GM18508 (cell line): ENCODE measurements around the gene KLHL8.
"Not testable (repeated sequence)": the region's sequence is repeated elsewhere in the genome, so short reads cannot be mapped to it uniquely, and the experiment has no call there.

Experiments
- ATAC-seq: cut with Tn5 transposase; IDR thresholded peaks from one replicate; pipeline ENCODE4 v1.9.1; 2021; ENCODE audit warnings: moderate number of reproducible peaks; ENCODE audit not compliant: insufficient read depth, unreplicated experiment

Gene KLHL8

DNA sequence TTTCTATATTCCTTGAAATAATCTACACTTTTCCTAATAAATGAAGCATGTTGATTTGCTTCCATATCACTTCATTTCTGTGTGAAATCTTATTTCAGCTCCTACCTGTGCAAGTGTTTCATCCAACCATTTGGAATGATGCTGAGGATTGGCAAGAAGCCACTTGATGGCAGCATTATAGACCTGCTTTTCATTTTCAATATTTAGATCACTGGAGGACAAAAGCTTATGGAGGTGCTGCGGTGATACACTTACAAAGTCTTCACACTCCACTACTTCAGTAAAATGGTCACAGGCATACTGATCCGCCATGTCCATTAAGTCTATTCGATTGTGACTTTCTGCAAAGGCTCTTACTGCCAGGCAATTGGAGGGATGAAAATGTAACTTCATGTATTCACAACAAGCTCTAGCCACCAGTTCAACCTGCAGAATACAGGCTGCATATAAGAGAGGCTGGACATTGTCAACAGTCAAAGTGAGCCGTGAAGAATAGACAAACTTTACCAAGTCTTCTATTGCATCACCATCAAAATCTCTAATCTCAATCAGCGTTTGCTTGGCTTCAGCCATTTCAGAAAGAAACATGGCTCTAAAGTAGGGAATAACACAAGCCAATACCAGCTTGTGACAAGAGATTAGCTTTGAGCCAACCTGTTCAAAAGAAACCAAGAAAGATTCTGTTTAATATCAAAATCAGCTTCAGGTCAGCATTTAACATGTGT, 35.1 kb downstream of the KLHL8 start:
- ATAC-seq: no peak

DNA sequence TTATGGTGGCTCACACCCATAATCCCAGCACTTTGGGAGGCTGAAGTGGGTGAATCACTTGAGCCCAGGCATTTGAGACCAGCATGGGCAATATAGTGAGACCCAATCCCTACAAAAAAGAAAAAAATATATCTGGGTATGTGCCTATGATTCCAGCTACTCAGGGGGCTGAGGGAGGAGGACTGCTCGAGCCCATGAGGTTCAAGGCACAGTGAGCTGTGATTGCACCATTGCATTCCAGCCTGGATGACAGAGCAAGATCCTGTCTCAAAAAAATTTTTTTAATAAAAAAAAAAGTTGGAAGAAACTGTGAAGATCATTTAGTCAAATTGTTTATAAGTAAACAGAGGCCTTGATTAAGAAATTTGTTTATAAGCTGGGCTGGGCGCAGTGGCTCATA, 39.7 kb downstream of the KLHL8 start:
- ATAC-seq: no peak

DNA sequence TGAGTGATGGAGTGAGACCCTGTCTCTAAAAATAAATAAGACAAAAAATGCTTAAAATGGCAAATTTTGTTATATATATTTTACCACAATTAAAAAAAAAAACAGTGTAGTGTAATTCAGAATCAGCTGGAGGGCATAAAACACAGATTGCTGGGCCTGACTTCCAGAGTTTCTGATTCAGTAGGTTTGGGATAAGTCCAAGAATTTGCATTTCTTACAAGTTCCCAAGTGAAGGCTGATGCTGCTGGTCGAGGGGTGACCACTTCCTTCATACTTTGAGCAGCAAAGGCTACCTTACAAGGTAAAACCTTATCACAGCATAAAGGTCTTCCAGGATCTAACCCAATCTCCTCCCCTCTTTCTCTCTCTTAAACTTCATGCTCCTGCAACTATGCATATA, 40.7 kb downstream of the KLHL8 start:
- ATAC-seq: no peak

DNA sequence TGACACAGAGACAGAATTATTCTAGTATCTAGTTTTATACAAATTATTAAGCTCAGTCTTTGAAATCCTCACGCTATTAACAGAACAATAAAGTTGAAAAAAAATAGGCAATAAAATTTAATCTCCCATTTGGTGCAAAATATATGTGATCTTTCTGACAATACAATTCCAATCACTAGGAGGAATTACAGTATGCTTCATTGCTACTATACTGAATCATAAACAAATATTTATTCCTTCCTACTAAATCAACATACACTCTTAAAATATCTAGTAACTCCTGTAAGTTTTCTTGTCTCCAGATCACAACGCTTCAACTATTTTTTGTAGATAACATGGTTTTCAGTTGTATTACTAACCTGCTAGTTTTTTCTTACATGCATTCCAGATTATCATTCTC, 45.7 kb downstream of the KLHL8 start:
- no peak for ATAC-seq

DNA sequence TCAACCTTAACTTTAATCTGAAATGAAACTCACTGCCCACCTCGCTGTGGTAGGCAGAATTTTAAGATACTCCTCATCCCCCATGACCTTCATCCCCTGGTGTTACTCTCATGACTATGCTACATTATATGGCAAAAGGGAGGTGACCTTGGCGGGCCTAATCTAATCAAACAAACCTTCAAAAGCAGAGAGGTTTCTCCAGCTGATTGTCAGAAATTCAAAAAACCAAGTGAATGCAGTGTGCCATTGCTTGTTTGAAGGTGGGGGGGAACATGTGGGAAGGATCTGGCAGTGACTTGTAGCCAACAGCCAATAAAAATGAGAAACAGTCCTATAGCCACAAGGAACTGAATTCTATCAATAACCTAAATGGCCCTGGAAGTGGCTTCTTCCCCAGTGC, 48.5 kb downstream of the KLHL8 start:
- no peak for ATAC-seq

DNA sequence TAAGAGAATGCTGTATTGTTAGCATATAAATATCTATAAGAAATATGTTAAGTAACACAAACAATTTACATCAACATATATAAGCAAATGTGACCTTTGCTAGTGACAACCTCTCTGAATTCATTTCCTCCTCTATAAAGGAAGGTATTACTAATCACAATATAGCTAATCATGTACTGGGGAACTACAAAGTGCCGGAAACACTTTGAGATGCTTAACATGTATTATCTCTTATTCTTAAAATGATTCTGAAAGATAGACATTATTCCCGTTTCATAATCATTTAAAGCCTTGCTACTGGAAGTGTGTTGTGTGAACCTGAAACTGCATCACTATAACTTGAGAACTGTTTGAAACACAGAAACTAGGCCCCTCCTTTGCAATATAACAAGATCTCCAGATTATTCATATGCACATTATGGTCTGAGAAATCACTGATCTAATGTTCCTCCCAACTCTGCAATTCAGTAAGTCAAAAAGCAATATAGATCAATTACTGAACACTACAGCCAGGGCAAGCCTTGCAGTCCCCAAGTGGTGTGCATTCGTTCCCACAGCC, 54.0 kb downstream of the KLHL8 start:
- no peak for ATAC-seq

DNA sequence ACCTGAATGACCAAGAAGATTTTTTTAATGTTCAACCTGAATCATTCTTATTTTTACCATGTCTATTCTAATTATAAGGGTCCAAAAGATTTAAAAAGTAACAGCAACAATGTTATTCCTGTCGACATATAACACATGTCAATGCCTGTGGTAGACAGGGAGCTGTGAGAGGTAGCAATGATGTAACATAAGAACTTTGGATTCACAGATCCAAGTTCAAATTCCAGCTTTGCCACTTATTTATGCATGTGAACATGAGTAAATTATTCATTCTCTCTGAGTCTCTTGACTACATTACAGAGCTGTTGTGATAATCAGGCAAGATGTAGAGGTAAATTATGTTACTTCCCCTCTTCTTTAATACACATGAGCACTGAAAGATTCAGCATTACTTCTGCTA, 54.5 kb downstream of the KLHL8 start:
- ATAC-seq: no peak

DNA sequence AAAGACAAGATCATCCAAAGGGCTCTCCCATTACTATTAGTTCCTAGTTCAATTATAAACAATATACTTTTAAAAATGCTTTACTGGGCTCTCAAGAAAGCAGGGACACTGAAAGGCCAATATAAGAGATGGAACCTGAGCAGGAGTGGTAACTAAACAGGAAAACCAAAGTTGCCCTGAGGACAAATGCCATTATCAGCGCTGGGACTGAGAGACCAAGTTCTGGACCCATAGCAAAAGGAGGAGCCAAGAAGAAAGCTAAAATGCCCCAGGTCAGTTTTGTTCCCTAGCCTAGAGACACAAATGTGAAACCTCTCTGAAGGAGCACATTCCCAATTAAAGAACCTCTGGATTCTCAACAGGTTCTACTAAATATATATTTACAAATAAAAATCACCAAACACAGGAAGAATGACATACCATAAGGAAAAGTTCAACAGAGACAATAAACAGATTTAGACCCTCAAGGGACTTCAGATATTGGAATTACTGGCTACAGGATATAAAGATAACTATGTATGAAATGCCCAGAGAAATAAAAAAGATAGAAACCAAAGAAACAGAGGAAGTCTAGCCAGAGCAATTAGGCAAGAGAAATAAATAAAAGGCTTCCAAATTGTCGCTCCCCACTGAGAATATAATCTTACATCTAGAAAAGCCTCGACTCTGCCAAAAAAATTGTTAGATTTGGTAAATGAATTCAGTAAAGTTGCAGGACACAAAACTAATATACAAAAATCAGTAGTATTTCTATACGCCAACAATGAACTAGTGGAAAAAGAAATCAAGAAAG, 67.1 kb downstream of the KLHL8 start:
- ATAC-seq: no peak

DNA sequence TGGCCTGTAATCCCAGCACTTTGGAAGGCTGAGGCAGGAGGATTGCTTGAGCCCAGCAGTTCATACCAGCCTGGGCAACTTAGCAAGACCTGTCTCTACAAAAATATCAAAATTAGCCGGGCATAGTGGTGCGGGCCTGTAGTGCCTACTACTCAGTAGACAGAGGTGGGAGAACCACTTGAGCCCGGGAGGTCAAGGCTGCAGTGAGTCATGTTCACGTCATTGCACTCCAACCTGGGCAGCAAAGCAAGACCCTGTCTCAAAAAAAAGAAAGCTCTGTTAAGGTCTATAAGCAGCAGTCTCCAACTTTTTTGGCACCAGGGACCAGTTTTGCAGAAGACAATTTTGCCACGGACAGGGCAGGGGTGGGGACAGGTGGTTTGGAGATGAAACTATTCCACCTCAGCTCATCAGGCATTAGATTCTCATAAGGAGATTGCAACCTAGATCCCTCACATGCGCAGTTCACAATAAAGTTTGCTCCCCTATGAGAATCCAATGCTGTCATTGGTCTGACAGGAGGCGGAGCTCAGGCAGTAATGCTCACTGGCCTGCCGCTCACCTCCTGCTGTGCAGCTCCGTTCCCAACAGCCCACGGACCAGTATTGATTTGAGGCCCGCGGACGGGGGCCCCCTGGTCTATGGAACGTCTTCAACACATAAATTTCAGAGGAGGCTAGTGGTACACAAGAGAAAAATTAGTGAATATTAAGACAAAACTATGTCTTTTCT, 67.9 kb downstream of the KLHL8 start:
- no peak for ATAC-seq

DNA sequence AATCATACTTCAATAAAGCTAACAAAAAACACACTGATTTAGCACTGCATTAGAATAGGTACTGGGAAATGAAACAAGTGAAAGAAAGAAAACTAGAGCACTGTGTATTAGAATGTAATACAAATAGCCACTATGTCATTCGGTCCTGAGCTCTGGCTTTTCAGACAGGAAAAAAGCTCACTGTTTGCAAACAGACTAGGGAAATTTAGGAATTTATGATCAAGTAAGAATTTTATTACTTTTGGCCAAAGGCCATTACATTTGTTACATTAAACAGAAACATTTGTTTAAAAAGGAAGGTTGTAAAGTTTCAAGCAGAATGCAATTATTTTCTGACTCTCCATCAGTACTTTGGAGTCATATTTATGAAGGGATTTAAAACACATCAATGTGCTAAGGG, 68.7 kb downstream of the KLHL8 start:
- ATAC-seq: no peak

DNA sequence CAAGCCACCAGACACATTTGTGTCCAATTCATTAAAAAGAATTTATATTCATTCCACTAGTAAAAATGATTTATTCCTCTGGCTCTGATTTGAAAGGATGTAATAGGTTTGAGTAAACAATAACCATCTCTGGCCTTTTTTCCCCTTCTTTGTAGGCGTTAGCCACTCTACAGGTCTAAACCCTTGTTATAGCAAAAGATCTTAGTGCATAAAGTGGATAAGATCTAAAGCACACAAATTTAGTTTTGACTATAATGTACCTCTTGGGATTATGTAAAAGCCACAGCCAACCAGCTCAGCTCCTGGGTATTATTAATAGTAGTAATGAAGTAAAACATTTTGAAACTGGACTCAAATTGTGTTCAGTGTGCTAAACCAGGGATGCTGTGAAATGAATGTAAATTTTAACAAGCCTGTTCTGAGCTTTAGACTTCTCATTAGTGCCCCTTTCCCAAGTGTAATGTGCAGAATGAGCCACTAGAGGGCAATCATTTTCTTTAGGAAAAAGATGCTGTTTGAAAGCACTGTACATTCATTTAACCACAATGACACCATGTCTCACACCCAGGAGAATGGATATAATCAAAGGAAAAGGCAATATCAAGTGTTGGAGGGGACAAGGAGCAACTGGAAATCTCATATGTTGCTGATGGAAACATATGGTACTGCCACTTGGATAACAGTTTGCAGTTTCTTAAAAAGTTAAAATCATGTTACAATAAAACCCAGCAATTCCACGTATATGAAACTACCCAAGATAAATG, 69.7 kb downstream of the KLHL8 start:
- ATAC-seq: peak; percentile 47

DNA sequence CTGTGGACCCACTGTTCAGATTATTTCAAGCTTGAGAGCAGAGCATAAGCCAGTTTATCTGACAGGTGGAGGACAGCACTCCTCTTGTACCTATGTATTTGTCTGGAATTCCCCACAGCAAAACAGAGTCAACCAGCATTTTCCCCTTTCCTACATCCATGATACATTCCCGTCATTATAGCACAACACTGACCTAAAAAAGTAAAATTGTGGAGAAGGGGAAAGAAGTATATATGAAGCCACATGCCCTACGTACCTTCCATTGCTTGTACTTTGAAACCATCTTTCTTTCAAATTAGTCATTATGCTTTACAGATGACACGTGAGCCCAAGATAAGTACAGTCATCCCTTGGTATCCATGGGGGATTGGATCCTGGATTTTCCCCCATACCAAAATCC, 73.3 kb downstream of the KLHL8 start:
- ATAC-seq: no peak

DNA sequence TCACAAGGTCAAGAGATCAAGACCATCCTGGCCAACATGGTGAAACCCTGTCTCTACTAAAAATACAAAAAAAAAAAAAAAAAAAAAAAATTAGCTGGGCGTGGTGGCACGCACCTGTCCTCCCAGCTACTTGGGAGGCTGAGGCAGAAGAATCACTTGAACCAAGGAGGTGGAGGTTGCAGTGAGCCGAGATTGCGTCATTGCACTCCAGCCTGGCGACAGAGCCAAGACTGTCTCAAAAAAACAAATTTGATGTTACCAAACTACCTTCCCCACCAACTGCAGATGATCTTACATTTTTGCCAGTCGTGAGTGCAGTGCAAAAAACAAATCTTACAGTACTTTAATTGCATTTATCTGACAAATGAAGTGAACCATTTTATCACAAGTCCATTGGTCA, 74.5 kb downstream of the KLHL8 start:
- ATAC-seq: not testable (repeated sequence)

DNA sequence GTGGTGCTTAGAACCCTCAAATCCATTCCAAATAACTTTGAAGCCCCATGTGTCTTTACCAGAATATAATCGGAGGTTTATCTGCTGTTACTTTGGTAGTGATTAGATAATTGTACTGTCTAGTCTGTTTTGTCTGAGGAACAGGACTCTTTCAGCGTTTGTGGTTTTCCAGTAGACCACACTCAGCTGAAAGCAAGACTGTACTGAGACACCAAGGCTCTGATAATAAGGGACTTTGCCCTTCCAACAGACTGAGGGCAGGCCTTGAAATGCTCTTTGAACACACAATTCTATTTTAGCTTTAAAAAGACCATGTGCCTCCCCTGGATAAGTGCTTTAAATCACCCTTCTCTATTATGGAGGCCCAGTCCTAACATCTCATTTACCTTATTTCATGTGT, 76.1 kb downstream of the KLHL8 start:
- ATAC-seq: no peak

DNA sequence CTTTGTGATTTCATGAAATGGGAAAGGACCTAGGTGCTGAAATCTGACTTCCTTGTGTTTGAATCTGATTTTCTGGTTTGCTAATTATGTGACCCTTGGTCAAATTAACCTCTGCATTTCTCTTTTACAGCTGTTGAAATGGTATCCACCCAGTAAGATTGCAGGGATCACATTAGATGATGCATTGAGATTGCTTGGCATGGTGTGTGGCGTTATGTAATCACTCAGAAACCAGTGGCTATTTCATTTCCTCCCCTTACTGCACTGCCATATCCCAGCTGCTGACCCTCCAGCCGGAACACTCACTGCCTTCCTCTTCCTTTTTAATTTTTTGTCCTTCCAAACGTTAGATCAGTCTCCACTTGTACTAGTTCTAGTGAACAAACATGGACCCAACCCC, 79.0 kb downstream of the KLHL8 start:
- ATAC-seq: no peak

DNA sequence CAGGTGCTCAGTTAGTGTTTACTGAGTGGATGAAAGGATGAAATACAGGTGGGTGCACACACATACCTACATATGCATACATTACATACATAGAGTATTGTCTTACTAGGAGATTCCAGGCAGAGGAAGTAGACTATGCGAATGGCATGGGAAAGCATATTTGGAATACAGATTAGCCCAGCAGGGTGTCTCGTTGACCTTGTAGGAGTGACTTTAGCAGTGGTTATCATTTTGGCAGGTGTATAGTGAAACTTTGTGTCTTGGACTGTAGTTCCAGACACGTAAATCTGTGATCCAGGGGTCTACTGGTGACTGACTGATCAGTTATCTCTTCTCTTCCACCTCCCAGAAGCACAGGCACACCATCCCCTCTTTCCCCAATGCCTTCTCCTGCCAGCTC, 86.3 kb downstream of the KLHL8 start:
- no peak for ATAC-seq

DNA sequence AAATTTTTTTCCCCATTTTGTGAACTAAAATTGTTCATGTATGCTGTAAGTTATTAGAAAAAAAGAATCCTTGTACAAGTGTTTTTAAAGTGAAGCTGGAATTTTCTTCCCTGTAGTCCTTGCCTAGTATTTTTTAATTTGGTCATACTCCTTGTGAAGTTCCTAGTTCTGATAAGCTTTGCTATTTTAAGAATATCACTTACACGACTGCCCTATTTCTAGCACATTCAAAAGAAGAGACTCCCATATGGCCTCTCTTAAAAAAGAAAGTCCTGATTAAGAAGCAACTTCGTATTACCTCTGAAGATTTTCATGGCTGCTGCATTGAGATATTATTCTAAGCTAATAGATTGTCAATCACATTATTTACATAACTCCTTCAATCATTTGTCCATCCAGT, 87.2 kb downstream of the KLHL8 start:
- no peak for ATAC-seq

DNA sequence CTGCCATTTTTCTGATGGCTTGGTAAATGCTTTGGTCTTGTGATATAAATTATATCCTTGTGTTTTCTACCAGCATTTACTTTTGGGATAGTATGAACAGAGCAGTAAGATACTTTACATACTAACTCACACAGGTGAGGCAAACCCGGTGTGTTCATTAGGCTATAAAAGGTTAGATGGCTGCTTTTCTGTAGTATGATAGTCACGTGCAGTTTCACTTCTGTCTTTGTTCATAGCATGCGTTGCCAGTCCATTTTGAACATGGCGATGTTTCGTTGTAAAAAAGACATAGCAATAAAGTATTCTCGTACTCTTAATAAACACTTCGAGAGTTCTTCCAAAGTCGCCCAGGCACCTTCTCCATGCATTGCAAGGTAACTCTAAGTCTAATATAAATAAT, 88.4 kb downstream of the KLHL8 start:
- no peak for ATAC-seq

DNA sequence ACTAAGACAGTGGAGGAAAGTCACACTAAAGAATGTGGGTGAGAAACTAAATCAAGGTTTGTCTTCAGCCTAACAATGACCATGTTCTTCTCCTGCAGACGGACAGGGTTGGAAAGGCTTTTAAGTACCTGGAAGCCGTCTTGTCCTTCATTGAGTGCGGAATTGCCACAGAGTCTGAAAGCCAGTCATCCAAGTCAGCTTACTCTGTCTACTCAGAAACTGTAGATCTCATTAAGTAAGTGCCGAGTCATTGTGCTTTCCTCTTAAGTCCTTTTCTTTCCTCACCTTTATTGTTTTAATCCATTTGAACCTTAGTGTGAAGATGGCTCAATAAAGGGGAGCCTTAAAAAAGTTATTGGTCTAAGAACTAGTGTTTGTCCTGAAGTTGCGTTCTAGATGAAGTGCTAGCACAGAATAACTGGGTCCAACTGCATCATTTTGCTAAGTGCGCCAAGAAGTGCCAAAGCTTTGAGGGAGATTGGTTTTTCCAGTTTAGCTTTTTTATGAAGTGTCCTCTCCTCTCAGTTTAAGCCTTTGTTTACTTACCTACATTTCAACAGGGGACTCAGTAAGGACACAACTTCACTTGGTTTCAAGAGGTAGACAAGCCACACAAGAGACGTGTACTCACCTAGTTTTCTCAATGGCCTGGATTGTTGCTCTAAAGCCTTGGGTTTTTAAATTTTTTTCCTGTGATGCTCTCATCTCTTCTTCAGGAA, 89.3 kb downstream of the KLHL8 start:
- ATAC-seq: no peak

DNA sequence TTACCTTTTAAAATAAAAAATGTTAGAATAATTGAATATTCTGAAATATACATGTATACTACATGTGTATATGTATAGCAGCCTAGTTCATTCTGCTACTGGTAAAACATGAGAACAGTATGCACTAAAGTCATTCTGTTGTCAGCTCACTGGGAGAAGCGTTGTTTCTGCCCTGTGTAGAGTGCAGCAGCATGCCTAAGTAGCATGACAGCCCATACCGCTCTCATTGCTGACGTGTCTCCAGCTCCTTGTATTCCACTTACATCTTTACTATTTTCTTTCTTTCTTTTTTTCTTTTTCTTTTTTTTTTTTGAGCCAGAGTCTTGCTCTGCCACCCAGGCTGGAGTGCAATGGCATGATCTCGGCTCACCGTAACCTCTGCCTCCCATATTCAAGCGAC, 90.7 kb downstream of the KLHL8 start:
- ATAC-seq: no peak
